Hippocampal formation (tissue), 2 donors: ENCODE results near the gene TCN2.
"Not testable (repeated sequence)": the region's sequence is repeated elsewhere in the genome, so short reads cannot be mapped to it uniquely, and the experiment has no call there.

ENCODE experiments used
- DNase-seq, 2 donors: peaks; one replicate each; lab custom pipeline; 2025; lab: John Stamatoyannopoulos, UW

The TCN2 gene

GRCh38 chr22:30575859-30576258 is 31.1 kb upstream of the TCN2 start:
- DNase-seq: no peak

GRCh38 chr22:30578481-30578880 is 28.5 kb upstream of the TCN2 start:
- DNase-seq: no peak

- no peak for DNase-seq
Observed at GRCh38 chr22:30580896-30581295, 26.1 kb upstream of the TCN2 start.

- no peak for DNase-seq
Observed at GRCh38 chr22:30582051-30582450, 24.9 kb upstream of the TCN2 start.

GRCh38 chr22:30582788-30583545 is 24.0 kb upstream of the TCN2 start:
- peak in 1 of 2 donors; percentile 59 for DNase-seq

GRCh38 chr22:30584441-30584840 is 22.5 kb upstream of the TCN2 start:
- no peak for DNase-seq

GRCh38 chr22:30586414-30586813 is 20.6 kb upstream of the TCN2 start:
- no peak for DNase-seq

GRCh38 chr22:30591191-30591587 is 15.8 kb upstream of the TCN2 start:
- DNase-seq: no peak

GRCh38 chr22:30591588-30592359 is 15.2 kb upstream of the TCN2 start, which contains the start of gene PES1:
Gene PES1 (minus strand): TSS chr22:30591910. CDS start chr22:30591833, 77 bp downstream.
- peak; percentile 91 to 98 for DNase-seq

- not testable (repeated sequence) for DNase-seq
Observed at GRCh38 chr22:30592360-30592713, 14.6 kb upstream of the TCN2 start.

- no peak for DNase-seq
Observed at GRCh38 chr22:30596199-30596598, 10.8 kb upstream of the TCN2 start.

GRCh38 chr22:30596886-30597285 is 10.1 kb upstream of the TCN2 start:
- DNase-seq: no peak

GRCh38 chr22:30598986-30599385 is 8.0 kb upstream of the TCN2 start:
- DNase-seq: no peak

GRCh38 chr22:30600921-30601320 is 6.1 kb upstream of the TCN2 start:
- no peak for DNase-seq

GRCh38 chr22:30601464-30601863 is 5.5 kb upstream of the TCN2 start:
- DNase-seq: no peak

GRCh38 chr22:30602049-30602448 is 4.9 kb upstream of the TCN2 start:
- DNase-seq: no peak

GRCh38 chr22:30603801-30604200 is 3.2 kb upstream of the TCN2 start:
- DNase-seq: no peak

- no peak for DNase-seq
Observed at GRCh38 chr22:30604723-30605122, 2.3 kb upstream of the TCN2 start.

- peak in 1 of 2 donors; percentile 25 for DNase-seq
Observed at GRCh38 chr22:30605449-30606110, 1.4 kb upstream of the TCN2 start.

GRCh38 chr22:30607300-30607930 is 441 bp downstream of the TCN2 start:
- DNase-seq: no peak

- DNase-seq: no peak
Observed at GRCh38 chr22:30607939-30608338, 965 bp downstream of the TCN2 start.
